A549 treated with dexamethasone at 1 μM for 4 hours (cell line): ENCODE measurements around the gene REV3L. TPM values are rescaled to one million over a fixed set of nuclear protein-coding genes. Genes with fewer than 3 reads are reported as not detected.

Source experiments
- total RNA-seq: library from RNA; stranded (reverse); fragments of 200-300 nt; extraction: Qiagen RNA extraction; gene quantifications from 5 replicates; pipeline ENCODE4 v1.2.3, GENCODE V29; 2022

The REV3L gene
- total RNA-seq: 7.4 to 10.7 TPM (median 8.7 TPM) in 5 replicates

GRCh38 chr6:111482959-111483735, at the start of gene REV3L:
REV3L (minus strand) TSS chr6:111483218; CDS start chr6:111482888, 330 bp downstream.

Other genes with a start within 250 kb of the REV3L start
- gene TRAF3IP2, start 122.7 kb upstream of the REV3L start, total RNA-seq: 17.1 to 21.9 TPM (median 20.2 TPM) in 5 replicates